ENCODE data around the gene BRCA2.

DNA sequence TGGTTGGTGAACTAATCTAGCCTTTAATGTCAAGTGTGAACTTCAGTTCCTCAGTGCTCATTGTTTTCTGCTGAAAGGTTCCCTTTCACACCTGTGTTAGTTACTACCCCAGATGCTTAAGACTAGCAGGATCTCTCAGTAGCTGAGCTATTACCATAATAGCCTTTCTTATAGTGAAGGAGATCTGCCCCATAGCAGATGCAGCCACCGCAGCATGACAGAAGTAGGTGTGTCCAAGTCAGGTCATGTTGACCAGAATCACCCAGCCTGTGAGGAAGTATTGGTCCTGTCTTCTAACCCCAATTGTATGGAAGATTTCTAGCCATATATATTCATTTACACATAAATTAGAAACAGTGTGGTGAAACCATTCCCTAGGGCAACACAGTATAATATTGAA is 37.5 kb upstream of the BRCA2 start:
- TF ChIP-seq EZH2phosphoT487 (IDR thresholded peaks at IDR 0.05; ENCODE audit: insufficient read depth, low read depth) (no peak), EZH2 (IDR thresholded peaks at IDR 0.05; ENCODE audit: insufficient read depth, poor library complexity, severe bottlenecking) (no peak)

Data from GM23248 (cell line).